Measurements from ENCODE around the gene SPSB1.

SPSB1 gene

GRCh38 chr1:9292361-9293240 is at the start of gene SPSB1:
Gene SPSB1 (plus strand): TSS chr1:9292894. CDS start chr1:9355892, 62,998 bp downstream.
- DNase-seq (ENCODE audit: insufficient read length, low spot score) (no peak), FAIRE-seq (no peak)
- peak; percentile 59 for TF ChIP-seq POLR2A (IDR thresholded peaks at IDR 0.05; ENCODE audit: low read depth, low read length)

GRCh38 chr1:9243066-9243739 is 49.5 kb upstream of the SPSB1 start:
- TF ChIP-seq POLR2A (IDR thresholded peaks at IDR 0.05; ENCODE audit: low read depth, low read length), result no peak
- DNase-seq (ENCODE audit: insufficient read length, low spot score) (no peak), FAIRE-seq (no peak)

- FAIRE-seq, result no peak
- TF ChIP-seq POLR2A (IDR thresholded peaks at IDR 0.05; ENCODE audit: low read depth, low read length), result no peak
- DNase-seq (ENCODE audit: insufficient read length, low spot score), result no peak
Observed at GRCh38 chr1:9244501-9245229, 48.0 kb upstream of the SPSB1 start.

DNA sequence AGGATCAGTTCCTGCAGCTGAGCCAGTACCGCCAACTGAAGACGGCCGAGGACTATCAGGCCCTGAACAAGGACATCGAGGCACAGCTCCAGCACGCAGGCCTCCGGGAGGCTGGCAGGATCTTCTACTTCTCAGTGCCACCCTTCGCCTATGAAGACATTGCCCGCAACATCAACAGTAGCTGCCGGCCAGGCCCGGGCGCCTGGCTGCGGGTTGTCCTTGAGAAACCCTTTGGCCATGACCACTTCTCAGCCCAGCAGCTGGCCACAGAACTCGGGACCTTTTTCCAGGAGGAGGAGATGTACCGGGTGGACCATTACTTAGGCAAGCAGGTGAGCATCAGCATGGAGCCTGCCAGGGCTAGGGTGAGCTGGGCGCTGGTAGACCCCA is 47.5 kb upstream of the SPSB1 start:
- FAIRE-seq, result no peak
- TF ChIP-seq POLR2A (IDR thresholded peaks at IDR 0.05; ENCODE audit: low read depth, low read length), result no peak
- DNase-seq (ENCODE audit: insufficient read length, low spot score), result no peak

DNA sequence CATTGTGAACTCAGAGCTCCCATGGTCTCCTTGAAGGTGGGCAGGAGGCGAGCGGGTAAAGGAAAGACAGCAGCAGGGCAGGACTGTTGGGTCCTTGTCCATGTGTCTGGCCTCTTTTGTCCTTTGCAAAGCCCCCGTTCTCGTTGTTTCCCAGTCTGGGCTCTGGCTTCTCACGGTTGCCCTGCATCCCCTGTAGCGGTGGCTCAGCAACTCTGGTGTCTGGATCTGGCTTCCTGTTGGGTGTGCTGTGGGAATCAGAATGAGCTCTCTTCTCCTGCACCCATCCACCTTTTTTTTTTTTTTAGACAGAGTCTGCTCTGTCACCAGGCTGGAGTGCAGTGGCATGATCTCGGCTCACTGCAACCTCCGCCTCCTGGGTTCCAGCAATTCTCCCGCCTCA is 47.0 kb upstream of the SPSB1 start:
- no peak for TF ChIP-seq POLR2A (IDR thresholded peaks at IDR 0.05; ENCODE audit: low read depth, low read length)
- no peak for DNase-seq (ENCODE audit: insufficient read length, low spot score)
- no peak for FAIRE-seq

- DNase-seq (ENCODE audit: insufficient read length, low spot score), result no peak
- no peak for FAIRE-seq
- TF ChIP-seq POLR2A (IDR thresholded peaks at IDR 0.05; ENCODE audit: low read depth, low read length), result no peak
Observed at GRCh38 chr1:9246215-9246614, 46.5 kb upstream of the SPSB1 start.

DNA sequence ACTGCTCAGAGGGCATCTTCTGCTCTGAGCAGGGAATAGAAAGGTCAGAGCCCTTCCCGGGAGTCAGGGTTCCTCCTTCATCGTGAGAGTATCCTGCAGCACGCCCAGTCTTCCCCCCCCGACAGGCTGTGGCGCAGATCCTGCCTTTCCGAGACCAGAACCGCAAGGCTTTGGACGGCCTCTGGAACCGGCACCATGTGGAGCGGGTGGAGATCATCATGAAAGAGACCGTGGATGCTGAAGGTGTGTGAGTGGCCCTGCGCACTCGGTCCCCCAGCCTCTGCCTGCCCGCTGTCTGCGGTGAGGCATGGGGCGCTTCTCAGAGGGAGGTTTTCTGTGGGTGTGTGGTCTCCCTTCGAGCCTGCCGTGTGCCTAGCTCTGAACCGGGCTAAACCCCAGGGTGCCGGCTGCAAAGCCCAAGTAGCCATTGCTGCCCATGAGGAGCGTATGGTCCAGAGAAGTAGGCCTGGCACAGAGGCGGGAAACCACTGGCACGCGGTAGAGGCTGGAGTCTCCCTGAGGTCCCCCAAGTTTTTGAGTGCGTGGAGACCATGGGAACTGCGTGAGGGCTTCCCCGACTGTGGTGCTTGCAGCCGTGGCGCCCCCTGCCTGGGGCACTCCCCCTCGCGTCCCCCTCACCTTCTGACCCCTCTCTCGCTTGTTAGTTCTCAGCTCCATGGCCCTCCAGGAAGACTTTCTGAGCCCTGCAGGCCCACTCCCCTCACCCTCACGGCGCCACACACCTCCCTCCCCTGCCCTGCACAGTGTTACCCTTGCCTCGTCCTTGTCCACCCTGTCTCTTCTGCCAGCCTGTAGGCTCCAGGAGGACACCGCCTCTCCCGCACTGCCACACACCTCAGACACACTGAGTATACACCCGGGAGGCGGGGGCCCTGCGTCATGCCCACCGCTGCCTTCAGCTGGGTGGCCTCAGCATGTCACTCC is 45.6 kb upstream of the SPSB1 start:
- no peak for DNase-seq (ENCODE audit: insufficient read length, low spot score)
- TF ChIP-seq POLR2A (IDR thresholded peaks at IDR 0.05; ENCODE audit: low read depth, low read length), result no peak
- FAIRE-seq, result no peak

- TF ChIP-seq POLR2A (IDR thresholded peaks at IDR 0.05; ENCODE audit: low read depth, low read length), result no peak
- no peak for FAIRE-seq
- no peak for DNase-seq (ENCODE audit: insufficient read length, low spot score)
Observed at GRCh38 chr1:9247894-9248293, 44.8 kb upstream of the SPSB1 start.

DNA sequence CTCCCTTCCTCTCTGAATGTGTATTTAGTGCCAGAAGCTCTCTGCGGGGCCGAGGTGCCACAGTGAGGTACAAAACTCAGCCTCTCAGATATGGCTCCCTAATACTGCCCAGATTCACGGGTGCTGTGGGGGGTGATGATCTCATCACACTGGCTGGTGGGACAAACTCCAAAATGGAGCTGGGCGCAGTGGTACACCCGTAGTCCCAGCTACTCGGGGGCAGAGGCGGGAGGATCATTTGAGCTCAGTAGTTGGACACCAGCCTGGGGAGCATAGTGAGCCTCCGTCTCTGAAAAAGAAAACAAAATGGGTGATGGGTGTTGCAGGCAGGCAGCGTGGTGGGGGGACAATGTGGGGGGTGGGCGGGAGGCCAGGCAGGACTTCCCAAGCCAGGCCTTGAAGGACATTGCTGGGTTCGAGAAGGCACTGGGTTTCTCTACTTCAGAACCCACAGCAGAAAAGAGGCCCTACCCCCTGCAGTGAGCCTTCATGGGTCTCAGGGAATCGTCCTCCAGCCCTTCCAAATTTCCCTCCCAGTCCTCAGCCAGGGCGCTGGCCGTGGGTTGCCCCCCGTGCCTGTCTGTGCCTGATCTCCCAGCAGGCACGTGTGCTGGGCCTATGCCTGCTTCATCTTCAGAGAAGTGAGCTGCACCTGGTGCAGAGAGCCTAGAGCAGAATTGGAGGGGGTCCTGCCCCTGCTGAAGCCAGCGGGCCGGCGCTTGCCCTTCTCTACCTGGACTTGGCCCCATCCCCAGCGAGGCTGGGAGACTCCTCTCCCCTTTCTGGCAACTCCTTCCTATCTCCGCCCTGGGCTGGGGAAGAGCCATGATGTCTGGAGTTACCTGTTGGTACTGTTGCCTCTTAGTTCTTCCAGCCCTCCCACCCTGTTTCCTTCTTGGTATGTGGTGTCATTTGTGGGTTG is 44.1 kb upstream of the SPSB1 start:
- no peak for FAIRE-seq
- no peak for DNase-seq (ENCODE audit: insufficient read length, low spot score)
- no peak for TF ChIP-seq POLR2A (IDR thresholded peaks at IDR 0.05; ENCODE audit: low read depth, low read length)

DNA sequence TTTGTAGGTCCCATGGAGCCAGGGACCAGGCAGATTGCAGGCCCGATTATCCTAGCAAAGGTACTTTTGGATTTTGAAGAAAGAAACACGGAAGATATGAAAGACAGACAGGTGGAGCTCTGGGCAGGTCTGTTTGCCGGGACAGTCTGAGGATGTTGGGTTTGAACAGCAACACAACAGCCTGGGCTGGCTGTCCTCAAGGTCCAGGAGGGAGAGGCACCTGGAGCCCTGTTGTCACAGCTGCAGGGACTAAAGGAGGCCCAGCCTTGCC is 43.5 kb upstream of the SPSB1 start:
- DNase-seq (ENCODE audit: insufficient read length, low spot score) (no peak), FAIRE-seq (no peak)
- no peak for TF ChIP-seq POLR2A (IDR thresholded peaks at IDR 0.05; ENCODE audit: low read depth, low read length)

DNA sequence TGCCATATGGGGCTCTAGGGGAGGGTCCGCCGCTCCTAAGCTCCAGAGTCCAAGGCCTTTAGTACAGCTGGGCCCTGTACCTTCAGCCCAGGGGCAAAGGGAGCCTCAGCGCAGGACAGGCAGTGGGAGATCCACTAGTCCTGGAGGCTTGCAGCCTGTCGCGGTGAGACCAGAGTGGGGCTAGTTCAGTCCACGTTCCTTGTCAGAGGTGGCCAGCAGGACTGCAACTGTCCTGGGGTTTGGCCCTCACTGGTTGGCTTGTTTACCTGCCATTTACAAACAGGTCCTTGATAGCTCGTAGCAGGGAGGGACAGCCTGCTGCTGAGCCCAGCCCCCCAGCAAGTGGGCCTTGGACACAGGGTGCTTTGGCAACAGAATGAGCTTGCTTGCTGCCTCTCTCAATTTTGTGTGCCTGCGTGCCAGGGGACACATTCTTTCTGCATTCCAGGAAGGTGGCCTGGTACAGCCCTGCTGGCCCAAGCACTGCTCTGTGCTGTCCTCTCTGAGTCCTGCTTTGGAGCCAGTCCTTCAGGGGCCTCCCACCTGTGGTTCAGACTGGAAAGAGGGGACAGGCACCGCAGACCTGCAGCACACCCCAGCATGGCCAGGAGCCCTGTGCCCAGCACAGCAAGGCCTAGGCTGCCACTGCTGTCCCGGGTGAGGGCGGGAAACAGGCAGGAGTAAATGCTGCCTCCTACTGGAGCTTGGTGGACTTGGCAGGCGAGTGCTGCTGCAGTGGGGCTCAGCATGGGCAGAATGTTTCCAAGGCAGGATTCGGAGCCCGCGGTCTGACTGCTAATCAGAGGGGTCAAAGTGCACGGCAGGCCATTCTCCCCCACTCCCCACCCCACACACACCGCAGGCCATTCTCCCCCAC is 42.9 kb upstream of the SPSB1 start:
- peak; percentile 44 for DNase-seq (ENCODE audit: insufficient read length, low spot score)
- TF ChIP-seq POLR2A (IDR thresholded peaks at IDR 0.05; ENCODE audit: low read depth, low read length), result no peak
- no peak for FAIRE-seq

All from H54 (cell line).